Heart left ventricle (tissue), 16 donors: ENCODE data around the gene SLC39A11. TPM values are rescaled to one million over a fixed set of nuclear protein-coding genes. Genes with fewer than 3 reads are reported as not detected.

Experiments
- ATAC-seq, 4 donors: fragments of 200-7000 bp; cut with Tn5 transposase; one replicate each; pipeline ENCODE4 v1.9.1; 2020 to 2022; ENCODE audit warnings: moderate library complexity in 4 of 4, mild to moderate bottlenecking in 3 of 4, moderate number of reproducible peaks in 1 of 4
- DNase-seq, 5 donors: peaks; one replicate each; pipeline ENCODE4 v3.0.0-alpha.2; 2020
- H3K27ac ChIP-seq, 12 donors: fragments of 200-600 bp; sonication (generic) in 4 of 12; one replicate each; pipeline versions ENCODE4 v1.5.0 to v1.8.0; 2016 to 2022; ENCODE audit warnings: mild to moderate bottlenecking in 2 of 12
- H3K27me3 ChIP-seq, 9 donors: fragments of 200-600 bp; sonication (generic) in 2 of 9; one replicate each; pipeline versions ENCODE4 v1.5.1 to v1.8.0; 2016 to 2022; ENCODE audit warnings: mild to moderate bottlenecking in 3 of 9
- H3K36me3 ChIP-seq, 9 donors: fragments of 200-600 bp; sonication (generic) in 2 of 9; one replicate each; pipeline versions ENCODE4 v1.5.0 to v1.8.0; 2018 to 2022; ENCODE audit warnings: mild to moderate bottlenecking in 2 of 9
- H3K4me1 ChIP-seq, 12 donors: fragments of 200-600 bp; sonication (generic) in 4 of 12; one replicate each; pipeline versions ENCODE4 v1.5.0 to v1.8.0; 2016 to 2022; ENCODE audit warnings: mild to moderate bottlenecking in 3 of 12
- H3K4me3 ChIP-seq, 12 donors: fragments of 200-600 bp; sonication (generic) in 4 of 12; one replicate each; pipeline versions ENCODE4 v1.5.0 to v1.8.0; 2017 to 2022; ENCODE audit warnings: mild to moderate bottlenecking in 9 of 12, moderate library complexity in 4 of 12
- H3K9me3 ChIP-seq, 12 donors: fragments of 200-600 bp; sonication (generic) in 4 of 12; one replicate each; pipeline versions ENCODE4 v1.5.0 to v1.8.0; 2016 to 2022; ENCODE audit warnings: mild to moderate bottlenecking in 1 of 12
- CTCF ChIP-seq, 12 donors: fragments of 200-600 bp; sonication (generic) in 4 of 12; IDR thresholded peaks; one replicate each; pipeline versions ENCODE4 v1.5.0 to v1.8.0; 2018 to 2022; ENCODE audit warnings: antibody characterized with exemption in 12 of 12, mild to moderate bottlenecking in 5 of 12
- POLR2A ChIP-seq, 2 donors: fragments of 450-650 bp; IDR thresholded peaks; one replicate each; pipeline ENCODE4 v1.6.1; 2017; ENCODE audit warnings: antibody characterized with exemption in 2 of 2, mild to moderate bottlenecking in 2 of 2, moderate library complexity in 2 of 2
- WGBS, 4 donors: extraction: QIAGEN DNeasy Blood & Tissue Kit in 2 of 4; methylation state at CpG; one replicate each; pipeline versions ENCODE4 v1.1.5 to v1.1.7; 2013 to 2018; 5-methylcytosine and 5-hydroxymethylcytosine counted together
- intact Hi-C, 10 donors: fragments of 100-400 bp; cut with DNase I; formaldehyde crosslinking; loops; one replicate each; pipeline versions ENCODE4 v1.11.1 to v1.14.2; 2022
- polyA plus RNA-seq, 2 donors: library from polyadenylated mRNA; stranded (reverse); fragments of 200-250 nt; gene quantifications; one replicate each; pipeline ENCODE4 v1.2.3, GENCODE V29; 2013
- total RNA-seq, 9 donors: library from RNA; depleted of rRNA in 2 of 9; stranded (reverse); fragments of >200 nt in 2 of 9; fragmentation: NEBNext Ultra II Directional in 3 of 9; extraction: Animal tissue kit (Norgen Biotek cat#: 25700) in 3 of 9; gene quantifications; one replicate each; pipeline versions ENCODE4 v1.1.0 to v1.2.4, GENCODE V29; 2016 to 2023
- donor health status: ischemic (EF 13 %, LVEDD 7.1; RV severe dilation, severe dysfunction).
- donor health status: healthy with polysubstance abuse.
- donor health status: DM: no; HTN: yes; CAD: no.
- donor health status: DM: no; HTN: no; CAD: no.
- donor health status: ischemic (EF 25% LVEDD 6.9; RV normal size, moderate dysfunction).
- donor health status: ischemic (EF 25% LVEDD 5.7; RV mildly dilated, moderate dysfunction).
- donor health status: healthy.
- donor health status: DM: yes; HTN: yes; CAD: no.
- donor health status: ischemic (EF 35%, LVEDD 5.7; RV mildly dilated, moderate dysfunction).
- donor health status: nonischemic (EF 11% LVEDD 7.7; RV severe dilation, severe dysfunction).
- donor health status: DM: yes; HTN: yes; CAD: no.
- donor health status: PGD.
- donor health status: ischemic (EF 29% LVEDD 5.4; RV normal size, mild dysfunction).
- donor health status: nonischemic (EF 23%, LVEDD 6.1; RV moderate dilation, normal function).

SLC39A11 gene
- total and polyA plus RNA-seq, 11 donors = 2.5 to 23.3 (median 8.4) TPM

GRCh38 chr17:73065376-73065775, 27.1 kb downstream of the SLC39A11 start:
- Histone ChIP-seq H3K9me3 (peaks cover 0 to 6% (median 0%) of the 10 kb centered on the region in 12 donors), H3K27me3 (no peaks in the 10 kb centered on the region), H3K36me3 (peaks cover 0 to 4% (median 0%) of the 10 kb centered on the region in 9 donors), H3K27ac (peak overlapping the region in 5 of 12 donors; percentile 2 to 67 (median 62)), H3K4me1 (peaks cover 0 to 48% (median 7%) of the 10 kb centered on the region in 12 donors), H3K4me3 (no peak overlapping the region)
- no peak for DNase-seq
- no peak for ATAC-seq
- no peak for TF ChIP-seq POLR2A (IDR thresholded peaks at IDR 0.05)
- TF ChIP-seq CTCF (IDR thresholded peaks at IDR 0.05) = no peak
- 94 to 99% (median 95%) methylated on average over 3 of the region's 3 CpGs for WGBS, 4 donors
- intact Hi-C loops = no loop called here

GRCh38 chr17:73064084-73064938, 28.2 kb downstream of the SLC39A11 start:
- DNase-seq (peak in 2 of 5 donors; percentile 12 to 38), ATAC-seq (peak in 2 of 4 donors; percentile 33 to 45)
- TF ChIP-seq POLR2A (IDR thresholded peaks at IDR 0.05) = no peak
- TF ChIP-seq CTCF (IDR thresholded peaks at IDR 0.05) = no peak
- intact Hi-C loops = no loop called here
- Histone ChIP-seq H3K4me1 (peaks cover 0 to 37% (median 7%) of the 10 kb centered on the region in 12 donors), H3K9me3 (peaks cover 0 to 6% (median 0%) of the 10 kb centered on the region in 12 donors), H3K27me3 (no peaks in the 10 kb centered on the region), H3K36me3 (peaks cover 0 to 4% (median 0%) of the 10 kb centered on the region in 9 donors), H3K27ac (peak overlapping the region in 10 of 12 donors; percentile 2 to 67 (median 38)), H3K4me3 (no peak overlapping the region)
- WGBS, 4 donors = 67 to 77% (median 71%) methylated on average over 6 of the region's 6 CpGs

- intact Hi-C loops = no loop called here
These were observed 29.8 kb downstream of the SLC39A11 start for GRCh38 chr17:73062726-73063125.

More at GRCh38 chr17:73062726-73063125, 29.8 kb downstream of the SLC39A11 start:
- Histone ChIP-seq H3K4me3 (no peak overlapping the region), H3K27ac (no peak overlapping the region), H3K9me3 (peaks cover 0 to 6% (median 0%) of the 10 kb centered on the region in 12 donors), H3K27me3 (no peaks in the 10 kb centered on the region), H3K36me3 (peaks cover 0 to 4% (median 0%) of the 10 kb centered on the region in 9 donors), H3K4me1 (peaks cover 0 to 27% (median 7%) of the 10 kb centered on the region in 12 donors)
- 91 to 92% (median 91%) methylated on average over 5 of the region's 5 CpGs for WGBS, 4 donors
- ATAC-seq (no peak), DNase-seq (no peak)
- no peak for TF ChIP-seq POLR2A (IDR thresholded peaks at IDR 0.05)
- TF ChIP-seq CTCF (IDR thresholded peaks at IDR 0.05) = no peak
